Upper lobe of right lung (tissue), 1 donor: ENCODE data around the gene COL4A3. TPM values are rescaled to one million over a fixed set of nuclear protein-coding genes. Genes with fewer than 3 reads are reported as not detected.

ENCODE experiments used
- ATAC-seq: fragments of 200-7000 bp; cut with Tn5 transposase; one replicate; pipeline ENCODE4 v1.9.1; 2020; ENCODE audit warnings: mild to moderate bottlenecking, moderate library complexity
- DNase-seq: peaks from one replicate; pipeline ENCODE4 v3.0.0-alpha.2; 2020
- H3K27ac ChIP-seq: fragments of 200-600 bp; one replicate; pipeline ENCODE4 v1.8.0; 2022
- H3K27me3 ChIP-seq: fragments of 200-600 bp; one replicate; pipeline ENCODE4 v1.8.0; 2022; ENCODE audit warnings: mild to moderate bottlenecking
- H3K36me3 ChIP-seq: fragments of 200-600 bp; one replicate; pipeline ENCODE4 v1.8.0; 2022
- H3K4me1 ChIP-seq: fragments of 200-600 bp; one replicate; pipeline ENCODE4 v1.8.0; 2022
- H3K4me3 ChIP-seq: fragments of 200-600 bp; one replicate; pipeline ENCODE4 v1.8.0; 2022; ENCODE audit warnings: mild to moderate bottlenecking
- H3K9me3 ChIP-seq: fragments of 200-600 bp; one replicate; pipeline ENCODE4 v1.8.0; 2022
- CTCF ChIP-seq: fragments of 200-600 bp; IDR thresholded peaks from one replicate; pipeline ENCODE4 v1.8.0; 2022; ENCODE audit warnings: antibody characterized with exemption
- intact Hi-C: fragments of 100-400 bp; cut with DNase I; formaldehyde crosslinking; loops from one replicate; pipeline ENCODE4 v1.11.0; 2022
- total RNA-seq: library from RNA; stranded (reverse); fragmentation: NEBNext Ultra II Directional; extraction: Animal tissue kit (Norgen Biotek cat#: 25700); gene quantifications from one replicate; pipeline ENCODE4 v1.2.1, GENCODE V29; 2021
- donor health status: DM: no; HTN: yes; CAD: no; lungs with severe emphysema.

The COL4A3 gene
- total RNA-seq, 1 donor from 2014 or later: 46.4 TPM

GRCh38 chr2:227186751-227187150 lies 22.3 kb downstream of the COL4A3 start:
- Histone ChIP-seq H3K27me3 (no peaks in the 10 kb centered on the region), H3K36me3 (no peaks in the 10 kb centered on the region), H3K4me3 (no peak overlapping the region), H3K27ac (no peak overlapping the region), H3K9me3 (no peaks in the 10 kb centered on the region), H3K4me1 (no peaks in the 10 kb centered on the region)
- intact Hi-C loops: no loop called here
- ATAC-seq: no peak
- no peak for TF ChIP-seq CTCF
- DNase-seq: no peak

GRCh38 chr2:227188292-227188691 lies 23.9 kb downstream of the COL4A3 start:
- DNase-seq: no peak
- Histone ChIP-seq H3K4me3 (no peak overlapping the region), H3K4me1 (no peaks in the 10 kb centered on the region), H3K27ac (peak overlapping the region; percentile 20), H3K9me3 (no peaks in the 10 kb centered on the region), H3K27me3 (no peaks in the 10 kb centered on the region), H3K36me3 (no peaks in the 10 kb centered on the region)
- intact Hi-C loops: no loop called here
- peak; percentile 69 for ATAC-seq
- no peak for TF ChIP-seq CTCF

DNA sequence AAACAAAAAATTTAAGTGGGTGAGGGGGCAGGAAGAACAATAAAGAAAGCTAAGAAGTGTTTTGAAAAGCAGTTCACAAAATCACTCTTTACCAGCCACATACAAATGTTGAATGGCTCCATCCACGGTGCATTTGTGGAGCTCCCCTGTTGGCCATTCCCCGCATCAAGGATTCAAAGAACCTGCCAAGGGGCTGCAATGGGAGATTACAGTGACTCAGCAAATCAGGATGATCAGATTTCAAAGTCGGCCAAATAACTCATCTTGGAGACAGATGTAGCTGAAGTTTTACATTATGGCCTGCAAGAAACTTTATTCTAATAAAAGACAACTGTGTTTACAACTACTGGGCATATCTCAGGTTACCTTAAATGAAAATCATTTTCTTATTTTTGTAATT lies 26.9 kb downstream of the COL4A3 start:
- Histone ChIP-seq H3K9me3 (no peaks in the 10 kb centered on the region), H3K36me3 (no peaks in the 10 kb centered on the region), H3K27me3 (no peaks in the 10 kb centered on the region), H3K4me1 (no peaks in the 10 kb centered on the region), H3K4me3 (no peak overlapping the region), H3K27ac (no peak overlapping the region)
- DNase-seq (no peak), ATAC-seq (no peak)
- TF ChIP-seq CTCF: no peak
- intact Hi-C loops: no loop called here

GRCh38 chr2:227192491-227192890 lies 28.1 kb downstream of the COL4A3 start:
- H3K27me3 ChIP-seq: no peaks in the 10 kb centered on the region
- no peak for TF ChIP-seq CTCF
- H3K4me1 ChIP-seq: no peaks in the 10 kb centered on the region
- intact Hi-C loops: no loop called here
- no peak overlapping the region for H3K4me3 ChIP-seq
- no peaks in the 10 kb centered on the region for H3K36me3 ChIP-seq
- DNase-seq: no peak
- no peak overlapping the region for H3K27ac ChIP-seq
- no peak for ATAC-seq
- no peaks in the 10 kb centered on the region for H3K9me3 ChIP-seq

GRCh38 chr2:227194219-227194618 lies 29.8 kb downstream of the COL4A3 start:
- H3K4me1 ChIP-seq: no peaks in the 10 kb centered on the region
- H3K4me3 ChIP-seq: no peak overlapping the region
- intact Hi-C loops: no loop called here
- no peaks in the 10 kb centered on the region for H3K27me3 ChIP-seq
- DNase-seq (no peak), ATAC-seq (no peak)
- H3K36me3 ChIP-seq: no peaks in the 10 kb centered on the region
- H3K9me3 ChIP-seq: no peaks in the 10 kb centered on the region
- no peak overlapping the region for H3K27ac ChIP-seq
- TF ChIP-seq CTCF: no peak

GRCh38 chr2:227198866-227199265 lies 34.4 kb downstream of the COL4A3 start:
- no peaks in the 10 kb centered on the region for H3K36me3 ChIP-seq
- no peaks in the 10 kb centered on the region for H3K4me1 ChIP-seq
- no peak overlapping the region for H3K4me3 ChIP-seq
- H3K27me3 ChIP-seq: no peaks in the 10 kb centered on the region
- DNase-seq: no peak
- no peak for ATAC-seq
- intact Hi-C loops: no loop called here
- H3K27ac ChIP-seq: no peak overlapping the region
- H3K9me3 ChIP-seq: no peaks in the 10 kb centered on the region
- no peak for TF ChIP-seq CTCF
